Measurements from ENCODE around the gene ADARB2.

Gene ADARB2

DNA sequence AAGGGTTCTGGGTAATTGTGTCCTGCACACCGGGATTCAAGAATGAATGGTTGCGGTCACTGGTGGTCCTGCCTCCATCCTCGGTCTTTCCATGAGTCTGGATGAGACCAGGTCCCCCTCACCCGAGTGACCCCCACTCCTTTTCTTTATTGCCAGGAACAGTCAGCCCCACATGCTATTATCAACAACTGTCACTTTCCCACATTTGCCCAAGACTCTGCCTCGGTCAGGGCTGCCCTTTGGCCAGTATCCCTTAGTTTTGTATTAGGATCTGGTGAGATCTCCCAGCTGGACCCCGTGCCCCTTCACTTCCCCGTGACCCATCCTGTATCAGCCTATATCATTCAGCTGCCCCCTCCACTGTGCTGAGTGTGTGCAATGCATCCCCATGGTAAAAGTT is 288.3 kb downstream of the ADARB2 start:
- POLR2A ChIA-PET = no interaction called here

GRCh38 chr10:1448252-1448930 is 288.9 kb downstream of the ADARB2 start:
- ChIA-PET POLR2A (no interaction called here), CTCF (no interaction called here)
- H3K4me3 ChIP-seq (ENCODE audit: low read depth, low read length) = no peak overlapping the region
- no peak for DNase-seq (ENCODE audit: low read depth, low spot score)
- TF ChIP-seq CTCF (IDR thresholded peaks at IDR 0.05; ENCODE audit: insufficient read depth, low read length, missing control alignments) = no peak

More for the DNA sequence above, 288.3 kb downstream of the ADARB2 start:
- no peak overlapping the region for H3K4me3 ChIP-seq (ENCODE audit: low read depth, low read length)
- no peak for TF ChIP-seq CTCF (IDR thresholded peaks at IDR 0.05; ENCODE audit: insufficient read depth, low read length, missing control alignments)
- CTCF ChIA-PET = no interaction called here
- no peak for DNase-seq (ENCODE audit: low read depth, low spot score)

DNA sequence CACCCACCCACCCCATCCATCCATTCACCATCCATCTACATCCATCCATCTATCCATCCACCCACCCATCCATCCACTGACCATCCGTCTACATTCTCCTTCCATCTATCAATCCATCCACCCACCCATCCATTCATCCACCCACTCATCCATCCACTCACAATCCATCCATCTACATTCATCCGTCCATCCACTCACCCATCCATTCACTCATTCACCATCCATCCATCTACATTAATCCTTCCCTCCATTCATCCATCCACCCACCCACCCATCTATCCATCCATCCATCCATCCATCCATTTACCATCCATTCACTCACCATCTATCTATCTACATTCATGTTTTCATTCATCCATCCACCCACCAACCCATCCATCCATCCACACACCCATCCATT is 292.5 kb downstream of the ADARB2 start:
- ChIA-PET CTCF (no interaction called here), POLR2A (no interaction called here)
- no peak for TF ChIP-seq CTCF (IDR thresholded peaks at IDR 0.05; ENCODE audit: insufficient read depth, low read length, missing control alignments)
- no peak for DNase-seq (ENCODE audit: low read depth, low spot score)
- no peak overlapping the region for H3K4me3 ChIP-seq (ENCODE audit: low read depth, low read length)

DNA sequence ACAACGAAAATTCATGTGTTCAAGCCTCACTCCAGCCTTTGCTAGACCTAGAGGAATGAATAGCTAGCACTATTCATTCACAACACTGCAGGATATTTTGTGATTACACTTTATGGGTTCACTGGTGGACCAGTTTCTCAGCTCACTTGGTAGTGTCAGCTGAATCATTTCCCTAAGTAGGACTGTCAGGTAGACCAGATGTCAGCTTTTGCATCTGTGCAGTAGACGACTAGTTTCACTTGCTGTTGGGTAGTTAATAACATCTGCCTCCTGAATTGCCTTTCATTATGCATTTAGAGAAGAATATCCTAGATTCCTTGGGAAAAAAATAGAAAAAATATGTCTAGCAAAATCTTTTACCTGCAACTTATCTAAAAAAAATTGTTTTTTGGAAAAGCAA is 296.4 kb downstream of the ADARB2 start:
- no peak for TF ChIP-seq CTCF (IDR thresholded peaks at IDR 0.05; ENCODE audit: insufficient read depth, low read length, missing control alignments)
- no peak for DNase-seq (ENCODE audit: low read depth, low spot score)
- CTCF ChIA-PET = no interaction called here
- H3K4me3 ChIP-seq (ENCODE audit: low read depth, low read length) = no peak overlapping the region
- POLR2A ChIA-PET = no interaction called here

- H3K4me3 ChIP-seq (ENCODE audit: low read depth, low read length) = no peak overlapping the region
- DNase-seq (ENCODE audit: low read depth, low spot score) = no peak
- ChIA-PET CTCF (no interaction called here), POLR2A (no interaction called here)
- no peak for TF ChIP-seq CTCF (IDR thresholded peaks at IDR 0.05; ENCODE audit: insufficient read depth, low read length, missing control alignments)
These were observed 302.2 kb downstream of the ADARB2 start for GRCh38 chr10:1434912-1435692.

DNA sequence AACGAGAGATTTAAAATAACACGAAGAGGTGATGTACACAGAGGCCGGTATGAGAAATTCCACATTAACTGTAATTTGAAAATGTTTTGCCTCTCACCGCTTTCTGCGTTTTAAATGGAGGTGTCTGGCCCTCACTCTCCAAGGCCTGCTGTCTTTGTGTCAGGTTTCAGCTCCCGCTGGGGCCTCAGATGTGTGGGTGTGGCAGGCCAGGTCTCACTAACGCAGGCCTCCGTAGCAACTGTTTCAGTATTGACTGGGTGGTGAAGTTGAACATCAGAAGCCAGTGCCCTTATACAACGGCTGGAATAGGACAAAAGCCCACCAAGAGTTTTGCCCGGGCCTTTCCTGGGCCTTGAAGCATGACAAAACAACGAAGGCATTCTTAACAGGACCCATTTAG is 303.1 kb downstream of the ADARB2 start:
- DNase-seq (ENCODE audit: low read depth, low spot score) = no peak
- no peak overlapping the region for H3K4me3 ChIP-seq (ENCODE audit: low read depth, low read length)
- CTCF ChIA-PET = no interaction called here
- no peak for TF ChIP-seq CTCF (IDR thresholded peaks at IDR 0.05; ENCODE audit: insufficient read depth, low read length, missing control alignments)
- POLR2A ChIA-PET = no interaction called here

Measured in AG04449 (cell line).